A673 (cell line): ENCODE data around the gene ABTB1. TPM values are rescaled to one million over a fixed set of nuclear protein-coding genes. Genes with fewer than 3 reads are reported as not detected.

Experiments
- BruUV-seq: library from RNA; stranded (reverse); fragments of 400-500 nt; replicated peaks from 2 replicates; lab custom pipeline; 2021; lab: Mats Ljungman, UMichigan
- CTCF ChIA-PET: fragments of 300-600 bp; sonication (Branson Sonifier 250); formaldehyde crosslinking; loops from one replicate; lab custom pipeline; 2022; ENCODE audit warnings: antibody characterized with exemption; lab: Charles Lee
- POLR2A ChIA-PET: fragments of 300-600 bp; sonication (Branson Sonifier 250); formaldehyde crosslinking; loops from one replicate; lab custom pipeline; 2022; ENCODE audit warnings: antibody characterized with exemption; ENCODE audit not compliant: low non-redundant PET; lab: Charles Lee
- DNase-seq: peaks from one replicate; pipeline ENCODE4 v3.0.0-alpha.2; 2015; ENCODE audit warnings: low spot score
- H3K27ac ChIP-seq: fragments of 200-600 bp; sonication (generic); 2 replicates; pipeline ENCODE4 v1.5.1; 2016; ENCODE audit warnings: mixed run types, low read depth, mild to moderate bottlenecking, mixed read lengths, antibody characterized with exemption, low read length; ENCODE audit not compliant: poor library complexity, severe bottlenecking
- H3K27me3 ChIP-seq: fragments of 200-600 bp; sonication (generic); replicated peaks from 2 replicates; pipeline ENCODE4 v1.6.1; 2017; ENCODE audit warnings: mixed run types, low read depth, mild to moderate bottlenecking, mixed read lengths, antibody characterized with exemption, low read length; ENCODE audit not compliant: insufficient read depth, poor library complexity
- H3K36me3 ChIP-seq: fragments of 200-600 bp; sonication (generic); 2 replicates; pipeline ENCODE4 v1.6.1; 2016; ENCODE audit warnings: mixed run types, mild to moderate bottlenecking, mixed read lengths, antibody characterized with exemption, low read length; ENCODE audit not compliant: insufficient read depth, poor library complexity, severe bottlenecking
- H3K4me1 ChIP-seq: fragments of 200-600 bp; sonication (generic); 2 replicates; pipeline ENCODE4 v1.6.1; 2017; ENCODE audit warnings: mixed run types, mild to moderate bottlenecking, mixed read lengths, antibody characterized with exemption, low read length; ENCODE audit not compliant: insufficient read depth, poor library complexity, severe bottlenecking
- H3K4me3 ChIP-seq: fragments of 200-600 bp; sonication (generic); 2 replicates; pipeline ENCODE4 v1.5.1; 2016; ENCODE audit warnings: low read depth, mixed run types, mild to moderate bottlenecking, mixed read lengths, low read length; ENCODE audit not compliant: poor library complexity, severe bottlenecking
- H3K9me3 ChIP-seq: fragments of 200-600 bp; sonication (generic); 2 replicates; pipeline ENCODE4 v1.6.1; 2016; ENCODE audit warnings: mixed run types, low read depth, mild to moderate bottlenecking, mixed read lengths, antibody characterized with exemption, low read length; ENCODE audit not compliant: poor library complexity, severe bottlenecking
- CTCF ChIP-seq: fragments of 300-800, 200-600 bp; sonication (generic); conservative IDR thresholded peaks from 2 replicates; pipeline ENCODE4 v1.5.1; 2017; ENCODE audit warnings: low read depth, mild to moderate bottlenecking, antibody characterized with exemption, low read length, moderate library complexity, mixed read lengths
- EZH2 ChIP-seq: fragments of 200-600 bp; sonication (generic); IDR thresholded peaks from 2 replicates; pipeline ENCODE4 v1.6.1; 2017; ENCODE audit warnings: borderline replicate concordance, low read depth, mild to moderate bottlenecking, mixed read lengths, antibody characterized with exemption, low read length; ENCODE audit not compliant: poor library complexity, severe bottlenecking
- intact Hi-C: fragments of 100-400 bp; cut with micrococcal nuclease; formaldehyde crosslinking; loops from one replicate; pipeline ENCODE4 v1.10.0; 2022; ENCODE audit not compliant: unreplicated experiment
- total RNA-seq: library from RNA; stranded (reverse); gene quantifications from 2 replicates; pipeline ENCODE4 v1.2.3, GENCODE V29; 2021

Gene ABTB1
- total RNA-seq, 1 experiment from 2014 or later = 2.6 TPM

DNA sequence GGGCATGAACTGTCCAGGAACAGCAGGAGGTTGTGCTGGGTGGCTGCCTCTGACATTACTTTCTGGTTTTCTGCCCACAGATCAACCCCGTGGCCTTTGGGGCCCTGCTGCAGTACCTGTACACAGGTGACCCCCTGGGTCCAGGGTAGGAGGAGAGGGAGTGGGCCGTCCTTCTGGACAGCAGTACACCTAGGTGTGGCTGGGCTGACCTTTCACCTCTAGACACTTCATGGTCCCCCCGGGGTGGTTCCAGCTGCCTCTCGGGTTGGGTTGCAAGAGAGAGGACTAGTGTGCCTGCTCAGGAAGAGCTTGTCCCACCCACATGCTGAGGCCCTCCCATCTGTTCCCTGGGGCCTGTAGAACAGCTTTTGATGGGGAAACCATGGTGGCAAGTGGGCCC, 3.7 kb downstream of the ABTB1 start:
- BruUV-seq = no TSS peak
- intact Hi-C loops = no loop called here
- TF ChIP-seq EZH2 (no peak), CTCF (no peak)
- no peak for DNase-seq
- no peak overlapping the region for H3K4me3 ChIP-seq
- ChIA-PET CTCF (no interaction called here), POLR2A (no interaction called here)
- peaks cover 7% of the 10 kb centered on the region for H3K4me1 ChIP-seq
- no peak overlapping the region for H3K27ac ChIP-seq
- H3K36me3 ChIP-seq = no peaks in the 10 kb centered on the region
- no peaks in the 10 kb centered on the region for H3K9me3 ChIP-seq
- no peaks in the 10 kb centered on the region for H3K27me3 ChIP-seq

DNA sequence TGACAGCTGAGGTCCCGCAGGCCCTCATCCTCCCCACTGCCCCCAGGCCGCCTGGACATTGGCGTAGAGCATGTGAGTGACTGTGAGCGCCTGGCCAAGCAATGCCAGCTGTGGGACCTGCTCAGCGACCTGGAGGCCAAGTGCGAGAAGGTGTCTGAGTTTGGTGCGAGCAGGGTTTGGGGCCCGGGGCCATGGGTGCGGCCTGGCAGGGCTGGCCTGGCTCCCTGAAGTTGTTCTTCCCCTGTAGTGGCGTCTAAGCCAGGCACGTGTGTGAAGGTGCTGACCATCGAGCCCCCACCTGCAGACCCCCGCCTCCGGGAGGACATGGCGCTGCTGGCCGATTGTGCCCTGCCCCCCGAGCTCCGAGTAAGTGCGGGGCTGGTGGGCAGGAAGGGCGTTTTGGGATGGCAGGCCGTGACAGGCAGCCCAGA, 4.2 kb downstream of the ABTB1 start:
- Histone ChIP-seq H3K36me3 (no peaks in the 10 kb centered on the region), H3K27ac (no peak overlapping the region), H3K4me1 (peaks cover 3% of the 10 kb centered on the region), H3K9me3 (no peaks in the 10 kb centered on the region), H3K4me3 (no peak overlapping the region), H3K27me3 (no peaks in the 10 kb centered on the region)
- TF ChIP-seq EZH2 = no peak
- TF ChIP-seq CTCF = no peak
- CTCF ChIA-PET = no interaction called here
- POLR2A ChIA-PET = no interaction called here
- intact Hi-C loops = no loop called here
- no TSS peak for BruUV-seq
- no peak for DNase-seq

DNA sequence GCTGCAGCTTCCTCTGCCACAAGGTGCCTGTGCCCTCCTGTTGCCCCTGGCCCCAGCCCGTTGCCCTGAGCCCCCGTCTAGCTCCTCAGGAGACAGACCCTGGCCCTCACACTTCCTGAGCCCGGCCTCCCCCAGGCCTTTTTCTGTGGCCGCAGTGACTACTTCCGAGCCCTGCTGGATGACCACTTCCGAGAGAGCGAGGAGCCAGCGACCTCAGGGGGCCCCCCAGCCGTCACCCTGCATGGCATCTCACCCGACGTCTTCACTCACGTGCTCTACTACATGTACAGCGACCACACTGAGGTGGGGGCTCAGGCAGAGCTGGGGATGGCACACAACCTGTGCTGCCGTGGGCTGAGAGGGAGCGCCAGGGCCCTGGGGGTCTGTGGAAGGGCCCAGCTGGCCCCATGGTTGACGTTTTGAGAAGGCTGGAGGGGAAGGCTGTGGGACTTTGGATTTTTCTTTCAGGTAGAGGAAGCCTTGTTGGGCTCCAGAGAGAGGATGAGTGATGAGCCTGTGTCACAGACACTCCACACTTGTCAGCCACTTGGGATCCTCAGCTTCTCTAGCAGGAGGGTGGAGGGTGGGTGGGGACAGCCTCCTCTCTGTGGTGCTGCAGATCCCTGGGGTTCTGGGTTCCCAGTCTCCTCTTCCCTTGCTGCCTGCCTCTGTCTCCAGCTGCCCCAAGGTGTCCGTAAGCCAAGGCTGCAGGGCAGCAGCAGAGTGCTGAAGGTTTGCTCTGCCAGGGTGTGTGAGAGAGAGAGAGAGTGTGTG, 5.0 kb downstream of the ABTB1 start:
- no TSS peak for BruUV-seq
- no peak overlapping the region for H3K27ac ChIP-seq

More for the DNA sequence above, 5.0 kb downstream of the ABTB1 start:
- CTCF ChIA-PET = no interaction called here
- Histone ChIP-seq H3K4me3 (no peak overlapping the region), H3K36me3 (no peaks in the 10 kb centered on the region), H3K27me3 (no peaks in the 10 kb centered on the region), H3K4me1 (no peaks in the 10 kb centered on the region), H3K9me3 (no peaks in the 10 kb centered on the region)
- POLR2A ChIA-PET = no interaction called here
- intact Hi-C loops = no loop called here
- TF ChIP-seq CTCF (no peak), EZH2 (no peak)
- no peak for DNase-seq
